HG02588 (cell line): ENCODE results near the gene OVCA2.

Experiments
- ATAC-seq: cut with Tn5 transposase; IDR thresholded peaks from one replicate; pipeline ENCODE4 v1.9.1; 2021; ENCODE audit warnings: mild to moderate bottlenecking, moderate library complexity; ENCODE audit not compliant: unreplicated experiment

OVCA2 gene

GRCh38 chr17:2064520-2064971 is 22.7 kb downstream of the OVCA2 start:
- ATAC-seq: no peak

GRCh38 chr17:2064980-2065785 is 23.4 kb downstream of the OVCA2 start:
- ATAC-seq: no peak

- no peak for ATAC-seq
These were observed 24.2 kb downstream of the OVCA2 start for GRCh38 chr17:2065949-2066400.

- ATAC-seq: no peak
These were observed 25.3 kb downstream of the OVCA2 start for GRCh38 chr17:2067048-2067561.

- no peak for ATAC-seq
These were observed 25.8 kb downstream of the OVCA2 start for GRCh38 chr17:2067608-2068024.

- no peak for ATAC-seq
These were observed 26.3 kb downstream of the OVCA2 start for GRCh38 chr17:2068031-2068518.

GRCh38 chr17:2068519-2069051 is 26.8 kb downstream of the OVCA2 start:
- ATAC-seq: no peak

GRCh38 chr17:2070241-2071023 is 28.6 kb downstream of the OVCA2 start:
- peak; percentile 76 for ATAC-seq

GRCh38 chr17:2071024-2071385 is 29.2 kb downstream of the OVCA2 start:
- no peak for ATAC-seq

GRCh38 chr17:2071455-2072281 is 29.8 kb downstream of the OVCA2 start:
- no peak for ATAC-seq

GRCh38 chr17:2074919-2075318 is 33.1 kb downstream of the OVCA2 start:
- no peak for ATAC-seq

- no peak for ATAC-seq
These were observed 33.7 kb downstream of the OVCA2 start for GRCh38 chr17:2075336-2076086.

- no peak for ATAC-seq
These were observed 34.5 kb downstream of the OVCA2 start for GRCh38 chr17:2076087-2076984.

- no peak for ATAC-seq
These were observed 35.2 kb downstream of the OVCA2 start for GRCh38 chr17:2077040-2077439.

GRCh38 chr17:2081564-2081963 is 39.7 kb downstream of the OVCA2 start:
- ATAC-seq: no peak

- no peak for ATAC-seq
These were observed 40.4 kb downstream of the OVCA2 start for GRCh38 chr17:2082003-2082781.

- ATAC-seq: no peak
These were observed 41.8 kb downstream of the OVCA2 start for GRCh38 chr17:2083613-2084035.
